Measurements from ENCODE around the gene MYB. TPM values are rescaled to one million over a fixed set of nuclear protein-coding genes. Genes with fewer than 3 reads are reported as not detected.
"Not testable (repeated sequence)": the region's sequence is repeated elsewhere in the genome, so short reads cannot be mapped to it uniquely, and the experiment has no call there.

MYB gene
- under 1 TPM in 1 of 3 donors, not detected in 2; 0.24 TPM for polyA plus RNA-seq

GRCh38 chr6:135180542-135181332, at the start of gene MYB:
Gene MYB (plus strand): TSS chr6:135181308. CDS start chr6:135181514, 206 bp downstream.
- Mint-ChIP-seq H3K4me1 (peaks cover 22 to 34% of the 10 kb centered on the region in 2 donors), H3K27me3 (ENCODE audit: low read depth in 3 of 3) (peaks cover 2 to 16% (median 6%) of the 10 kb centered on the region in 3 donors), H3K36me3 (no peaks in the 10 kb centered on the region), H3K27ac (peak within 1 kb of the TSS in 3 of 6 donors; percentile 3 to 57 (median 28)), H3K4me3 (peak within 1 kb of the TSS; percentile 85 to 98 (median 88)), H3K9me3 (no peaks in the 10 kb centered on the region)
- DNase-seq: peak; percentile 56 to 64 (median 62)

GRCh38 chr6:135132776-135133175, 48.3 kb upstream of the MYB start:
- Mint-ChIP-seq H3K27me3 (ENCODE audit: low read depth in 3 of 3) (peaks cover 0 to 8% (median 3%) of the 10 kb centered on the region in 3 donors), H3K4me3 (no peak overlapping the region), H3K27ac (no peak overlapping the region), H3K9me3 (no peaks in the 10 kb centered on the region), H3K4me1 (peaks cover 48 to 62% of the 10 kb centered on the region in 2 donors), H3K36me3 (no peaks in the 10 kb centered on the region)
- no peak for DNase-seq

GRCh38 chr6:135135835-135136234, 45.3 kb upstream of the MYB start:
- Mint-ChIP-seq H3K9me3 (no peaks in the 10 kb centered on the region), H3K27ac (peak overlapping the region; percentile 21 to 74 (median 63)), H3K36me3 (no peaks in the 10 kb centered on the region), H3K27me3 (ENCODE audit: low read depth in 3 of 3) (peaks cover 0 to under 1% (median 0%) of the 10 kb centered on the region in 3 donors), H3K4me1 (peaks cover 23 to 35% of the 10 kb centered on the region in 2 donors), H3K4me3 (peak overlapping the region in 1 of 5 donors; percentile 6)
- no peak for DNase-seq

GRCh38 chr6:135137826-135138225, 43.3 kb upstream of the MYB start:
- H3K4me3 Mint-ChIP-seq: no peak overlapping the region
- no peak for DNase-seq
- peaks cover 0 to 3% (median 0%) of the 10 kb centered on the region in 3 donors for H3K36me3 Mint-ChIP-seq
- peaks cover 21 to 28% of the 10 kb centered on the region in 2 donors for H3K4me1 Mint-ChIP-seq
- H3K27ac Mint-ChIP-seq: peak overlapping the region in 4 of 6 donors; percentile 4 to 73 (median 8)
- no peaks in the 10 kb centered on the region for H3K27me3 Mint-ChIP-seq (ENCODE audit: low read depth in 3 of 3)
- no peaks in the 10 kb centered on the region for H3K9me3 Mint-ChIP-seq

GRCh38 chr6:135141182-135141581, 39.9 kb upstream of the MYB start:
- Mint-ChIP-seq H3K27ac (peak overlapping the region in 1 of 6 donors; percentile 5), H3K4me3 (no peak overlapping the region), H3K9me3 (no peaks in the 10 kb centered on the region), H3K27me3 (ENCODE audit: low read depth in 3 of 3) (no peaks in the 10 kb centered on the region), H3K4me1 (peaks cover 26 to 35% of the 10 kb centered on the region in 2 donors), H3K36me3 (peaks cover 0 to 3% (median 0%) of the 10 kb centered on the region in 3 donors)
- no peak for DNase-seq

- DNase-seq: no peak
- Mint-ChIP-seq H3K36me3 (peaks cover 0 to 3% (median 0%) of the 10 kb centered on the region in 3 donors), H3K27ac (peak overlapping the region in 1 of 6 donors; percentile 5), H3K4me1 (peaks cover 23 to 32% of the 10 kb centered on the region in 2 donors), H3K4me3 (no peak overlapping the region), H3K9me3 (no peaks in the 10 kb centered on the region), H3K27me3 (ENCODE audit: low read depth in 3 of 3) (no peaks in the 10 kb centered on the region)
Measured at GRCh38 chr6:135141728-135142127, 39.4 kb upstream of the MYB start.

GRCh38 chr6:135142232-135142631, 38.9 kb upstream of the MYB start:
- not testable (repeated sequence) for H3K36me3 Mint-ChIP-seq; H3K27me3 Mint-ChIP-seq (ENCODE audit: low read depth in 3 of 3); H3K9me3 Mint-ChIP-seq; H3K4me3 Mint-ChIP-seq; DNase-seq
- Mint-ChIP-seq H3K27ac (peak overlapping the region in 1 of 6 donors; percentile 5), H3K4me1 (peaks cover 18 to 26% of the 10 kb centered on the region in 2 donors)

- no peak for DNase-seq
- Mint-ChIP-seq H3K4me1 (peaks cover 13 to 17% of the 10 kb centered on the region in 2 donors), H3K27ac (peak overlapping the region in 1 of 6 donors; percentile 9), H3K27me3 (ENCODE audit: low read depth in 3 of 3) (peaks cover 0 to 2% (median 0%) of the 10 kb centered on the region in 3 donors), H3K4me3 (no peak overlapping the region), H3K9me3 (no peaks in the 10 kb centered on the region), H3K36me3 (peaks cover 0 to 3% (median 0%) of the 10 kb centered on the region in 3 donors)
Measured at GRCh38 chr6:135144673-135145062, 36.4 kb upstream of the MYB start.

GRCh38 chr6:135145063-135145800, 35.9 kb upstream of the MYB start:
- Mint-ChIP-seq H3K4me1 (peaks cover 13 to 17% of the 10 kb centered on the region in 2 donors), H3K4me3 (peak overlapping the region; percentile 17 to 71 (median 56)), H3K36me3 (peaks cover 0 to 3% (median 0%) of the 10 kb centered on the region in 3 donors), H3K27me3 (ENCODE audit: low read depth in 3 of 3) (peaks cover 0 to 2% (median 0%) of the 10 kb centered on the region in 3 donors), H3K9me3 (no peaks in the 10 kb centered on the region), H3K27ac (peak overlapping the region; percentile 9 to 82 (median 28))
- peak in 2 of 3 donors; percentile 19 to 30 for DNase-seq

- peaks cover 13 to 17% of the 10 kb centered on the region in 2 donors for H3K4me1 Mint-ChIP-seq
- no peak for DNase-seq
- no peak overlapping the region for H3K4me3 Mint-ChIP-seq
- H3K27ac Mint-ChIP-seq: peak overlapping the region in 2 of 6 donors; percentile 9 to 36
- H3K27me3 Mint-ChIP-seq (ENCODE audit: low read depth in 3 of 3): peaks cover 2 to 3% (median 2%) of the 10 kb centered on the region in 3 donors
- peaks cover 0 to 3% (median 0%) of the 10 kb centered on the region in 3 donors for H3K36me3 Mint-ChIP-seq
- peaks cover 0 to 2% (median 0%) of the 10 kb centered on the region in 6 donors for H3K9me3 Mint-ChIP-seq
Measured at GRCh38 chr6:135146162-135146934, 34.8 kb upstream of the MYB start.

- Mint-ChIP-seq H3K4me1 (peaks cover 13 to 17% of the 10 kb centered on the region in 2 donors), H3K4me3 (no peak overlapping the region), H3K27me3 (ENCODE audit: low read depth in 3 of 3) (peaks cover 2 to 3% (median 3%) of the 10 kb centered on the region in 3 donors), H3K36me3 (no peaks in the 10 kb centered on the region), H3K27ac (peak overlapping the region in 1 of 6 donors; percentile 3), H3K9me3 (peaks cover 0 to 2% (median 0%) of the 10 kb centered on the region in 6 donors)
- no peak for DNase-seq
Measured at GRCh38 chr6:135147637-135148592, 33.2 kb upstream of the MYB start.

- H3K4me1 Mint-ChIP-seq: peaks cover 13 to 17% of the 10 kb centered on the region in 2 donors
Measured at GRCh38 chr6:135148889-135149288, 32.2 kb upstream of the MYB start.

More at GRCh38 chr6:135148889-135149288, 32.2 kb upstream of the MYB start:
- peaks cover 2 to 3% (median 3%) of the 10 kb centered on the region in 3 donors for H3K27me3 Mint-ChIP-seq (ENCODE audit: low read depth in 3 of 3)
- DNase-seq: no peak
- H3K4me3 Mint-ChIP-seq: no peak overlapping the region
- no peaks in the 10 kb centered on the region for H3K36me3 Mint-ChIP-seq
- peaks cover 0 to 2% (median 0%) of the 10 kb centered on the region in 6 donors for H3K9me3 Mint-ChIP-seq
- peak overlapping the region in 1 of 6 donors; percentile 6 for H3K27ac Mint-ChIP-seq
